Skin epidermis (tissue), 12 donors: ENCODE data around the gene TGM5.
"Not testable (repeated sequence)": the region's sequence is repeated elsewhere in the genome, so short reads cannot be mapped to it uniquely, and the experiment has no call there.

ENCODE experiments used
- H3K27ac ChIP-seq, 21 experiments: fragments of 200-600 bp; sonication (generic) in 11 of 21; one replicate each; pipeline ENCODE4 v1.5.0; 2020; ENCODE audit warnings: mild to moderate bottlenecking in 3 of 21, inconsistent platforms in 2 of 21, moderate library complexity in 2 of 21
- H3K4me3 ChIP-seq, 7 experiments: fragments of 200-600 bp; sonication (generic) in 2 of 7; one replicate each; pipeline ENCODE4 v1.5.0; 2020; ENCODE audit warnings: inconsistent platforms in 2 of 7, mild to moderate bottlenecking in 2 of 7, moderate library complexity in 1 of 7

Gene TGM5, protein sequence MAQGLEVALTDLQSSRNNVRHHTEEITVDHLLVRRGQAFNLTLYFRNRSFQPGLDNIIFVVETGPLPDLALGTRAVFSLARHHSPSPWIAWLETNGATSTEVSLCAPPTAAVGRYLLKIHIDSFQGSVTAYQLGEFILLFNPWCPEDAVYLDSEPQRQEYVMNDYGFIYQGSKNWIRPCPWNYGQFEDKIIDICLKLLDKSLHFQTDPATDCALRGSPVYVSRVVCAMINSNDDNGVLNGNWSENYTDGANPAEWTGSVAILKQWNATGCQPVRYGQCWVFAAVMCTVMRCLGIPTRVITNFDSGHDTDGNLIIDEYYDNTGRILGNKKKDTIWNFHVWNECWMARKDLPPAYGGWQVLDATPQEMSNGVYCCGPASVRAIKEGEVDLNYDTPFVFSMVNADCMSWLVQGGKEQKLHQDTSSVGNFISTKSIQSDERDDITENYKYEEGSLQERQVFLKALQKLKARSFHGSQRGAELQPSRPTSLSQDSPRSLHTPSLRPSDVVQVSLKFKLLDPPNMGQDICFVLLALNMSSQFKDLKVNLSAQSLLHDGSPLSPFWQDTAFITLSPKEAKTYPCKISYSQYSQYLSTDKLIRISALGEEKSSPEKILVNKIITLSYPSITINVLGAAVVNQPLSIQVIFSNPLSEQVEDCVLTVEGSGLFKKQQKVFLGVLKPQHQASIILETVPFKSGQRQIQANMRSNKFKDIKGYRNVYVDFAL

DNA sequence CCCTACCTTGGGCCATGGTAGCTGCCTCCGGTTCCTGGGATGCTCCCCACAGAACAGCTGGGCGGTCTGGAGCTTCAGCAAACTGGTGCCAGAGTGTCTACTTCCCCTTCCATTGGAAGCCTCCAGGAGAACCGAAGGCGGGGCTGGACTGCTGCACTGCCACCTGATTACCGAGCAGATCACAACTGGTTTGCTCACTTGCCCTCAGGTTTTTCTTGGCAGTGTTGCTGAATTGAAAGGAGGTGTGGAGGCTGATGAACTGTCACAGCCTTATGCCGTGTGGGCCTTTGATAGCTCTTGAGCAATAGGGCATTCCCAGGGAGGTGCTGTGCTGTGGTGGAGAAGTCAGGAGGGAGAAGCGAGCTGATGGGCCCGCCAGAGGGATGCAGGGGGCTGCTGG is at the start of gene TGM5:
TGM5 (minus strand) TSS at position 95 of the 400 bp plus-strand sequence; CDS start at position 16, 79 bp downstream.
- peak within 1 kb of the TSS in 14 of 21 experiments; percentile 17 to 76 (median 52) for H3K27ac ChIP-seq

GRCh38 chr15:43314171-43314570 is 47.4 kb upstream of the TGM5 start:
- H3K27ac ChIP-seq, result no peak overlapping the region
- H3K4me3 ChIP-seq, result no peak overlapping the region

More for the DNA sequence above, at the start of gene TGM5:
- peak within 1 kb of the TSS in 1 of 7 experiments; percentile 12 for H3K4me3 ChIP-seq

DNA sequence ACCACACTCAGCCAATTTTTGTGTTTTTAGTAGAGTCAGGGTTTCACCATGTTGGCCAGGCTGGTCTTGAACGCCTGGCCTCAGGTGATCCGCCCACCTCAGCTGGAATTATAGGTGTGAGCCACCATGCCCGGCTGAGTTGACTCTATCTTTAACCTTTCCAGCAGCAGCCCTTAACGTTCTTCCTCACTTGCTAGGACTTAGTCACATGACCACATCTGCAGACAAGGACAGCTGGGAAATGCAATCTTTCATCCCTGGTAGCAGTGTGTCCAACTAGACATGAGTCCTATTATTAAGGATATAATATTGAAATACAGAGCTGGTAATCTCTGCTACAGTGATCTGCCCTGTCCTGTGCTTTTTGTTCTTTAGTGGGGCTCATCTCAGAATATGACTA is 45.6 kb upstream of the TGM5 start:
- Histone ChIP-seq H3K27ac (no peak overlapping the region), H3K4me3 (no peak overlapping the region)

DNA sequence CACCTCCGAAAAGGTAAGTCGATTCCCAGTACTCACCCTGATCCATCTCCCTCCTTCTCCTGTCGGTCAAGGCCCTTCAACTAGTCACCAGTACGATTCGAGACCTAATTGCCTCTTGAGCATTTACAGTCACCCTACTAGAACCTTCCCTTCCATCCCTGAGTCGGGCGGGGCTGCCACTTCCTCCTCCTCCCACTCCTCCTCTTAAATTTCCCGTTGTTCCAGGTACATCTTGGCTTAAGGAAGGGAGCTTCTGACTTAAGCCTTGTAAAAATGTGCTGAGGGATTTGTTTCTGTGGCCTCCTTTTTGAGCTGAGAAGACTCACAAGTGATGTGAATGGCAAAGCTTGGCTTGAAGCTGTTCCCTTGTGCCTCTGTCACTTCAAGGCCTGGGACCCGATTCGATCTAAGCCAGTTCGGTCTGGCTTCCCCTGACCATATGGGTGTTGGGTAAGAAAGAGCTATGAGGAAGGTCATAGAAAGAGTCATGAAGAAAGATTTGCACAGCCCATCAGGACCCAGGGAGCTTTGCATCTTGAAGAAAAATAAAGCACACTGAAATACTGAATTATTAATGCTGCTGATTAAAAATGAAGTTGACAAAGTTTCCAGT is 35.6 kb upstream of the TGM5 start, which contains the start of gene TGM7:
TGM7 (minus strand) TSS at position 51 of the 613 bp plus-strand sequence.
- Histone ChIP-seq H3K4me3 (no peak within 1 kb of the TSS), H3K27ac (no peak within 1 kb of the TSS)

GRCh38 chr15:43299884-43300283 is 33.2 kb upstream of the TGM5 start:
- H3K27ac ChIP-seq, result no peak overlapping the region
- H3K4me3 ChIP-seq, result no peak overlapping the region

DNA sequence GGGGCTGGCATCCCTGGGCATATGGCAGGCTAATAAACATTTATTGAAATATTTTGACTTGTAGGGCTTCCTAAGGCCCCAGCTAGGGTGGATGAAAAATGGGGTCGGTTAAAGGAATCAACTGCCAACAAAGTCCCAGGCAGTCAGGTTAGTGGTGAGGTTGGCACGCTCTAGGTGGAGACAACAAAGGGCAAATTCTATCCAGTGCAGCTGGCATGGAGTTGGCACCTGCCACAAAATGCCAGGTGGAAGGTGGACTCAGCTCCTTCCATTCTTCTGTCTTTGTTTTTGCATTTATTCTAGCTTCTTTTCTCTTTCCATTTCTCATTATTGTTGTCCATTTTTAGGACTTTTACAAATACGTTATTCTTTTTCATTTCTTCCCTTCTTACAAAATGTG is 32.7 kb upstream of the TGM5 start:
- H3K27ac ChIP-seq, result no peak overlapping the region
- no peak overlapping the region for H3K4me3 ChIP-seq

- Histone ChIP-seq H3K27ac (no peak overlapping the region), H3K4me3 (no peak overlapping the region)
Measured at GRCh38 chr15:43294091-43294706, 27.5 kb upstream of the TGM5 start.

GRCh38 chr15:43293432-43293831 is 26.7 kb upstream of the TGM5 start:
- Histone ChIP-seq H3K4me3 (no peak overlapping the region), H3K27ac (no peak overlapping the region)

DNA sequence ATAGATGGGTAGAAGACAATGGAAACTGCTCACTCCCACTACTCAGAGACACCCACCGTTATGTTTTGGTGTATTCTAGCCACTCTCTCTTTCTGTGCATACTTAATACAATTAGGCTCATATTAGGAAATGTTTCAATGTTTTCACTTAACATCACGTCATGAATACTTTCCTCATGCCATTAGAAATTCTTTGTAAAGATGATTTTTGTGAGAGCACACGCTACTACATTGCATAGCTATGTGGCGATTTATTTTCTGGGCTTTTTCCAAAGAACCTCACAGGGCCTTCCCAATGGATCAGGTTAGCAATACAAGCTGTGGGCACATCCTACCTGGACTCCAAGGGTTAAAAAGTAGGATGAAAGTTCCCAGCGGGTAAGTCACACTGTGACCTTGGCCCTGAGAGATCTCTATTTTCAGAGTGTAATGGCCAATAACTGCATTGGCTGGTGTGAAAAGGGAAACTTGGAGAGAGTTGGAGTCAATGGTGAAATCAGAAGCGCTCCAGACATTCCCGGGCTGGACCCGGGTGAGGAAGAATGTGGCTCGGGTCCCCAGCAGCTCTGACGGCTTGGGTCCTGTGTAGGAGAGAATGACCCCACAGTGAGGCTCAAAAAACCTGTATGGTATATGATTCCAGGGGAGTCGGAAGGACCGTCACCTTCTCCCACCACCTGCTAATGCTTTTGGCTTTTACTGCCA is 25.8 kb upstream of the TGM5 start:
- H3K27ac ChIP-seq, result no peak overlapping the region
- no peak overlapping the region for H3K4me3 ChIP-seq

DNA sequence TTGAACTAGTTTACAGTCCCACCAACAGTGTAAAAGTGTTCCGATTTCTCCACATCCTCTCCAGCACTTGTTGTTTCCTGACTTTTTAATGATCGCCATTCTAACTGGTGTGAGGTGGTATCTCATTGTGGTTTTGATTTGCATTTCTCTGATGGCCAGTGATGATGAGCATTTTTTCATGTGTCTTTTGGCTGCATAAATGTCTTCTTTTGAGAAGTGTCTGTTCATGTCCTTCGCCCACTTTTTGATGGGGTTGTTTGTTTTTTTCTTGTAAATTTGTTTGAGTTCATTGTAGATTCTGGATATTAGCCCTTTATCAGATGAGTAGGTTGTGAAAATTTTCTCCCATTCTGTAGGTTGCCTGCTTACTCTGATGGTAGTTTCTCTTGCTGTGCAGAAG is 22.9 kb upstream of the TGM5 start:
- not testable (repeated sequence) for H3K27ac ChIP-seq, H3K4me3 ChIP-seq

DNA sequence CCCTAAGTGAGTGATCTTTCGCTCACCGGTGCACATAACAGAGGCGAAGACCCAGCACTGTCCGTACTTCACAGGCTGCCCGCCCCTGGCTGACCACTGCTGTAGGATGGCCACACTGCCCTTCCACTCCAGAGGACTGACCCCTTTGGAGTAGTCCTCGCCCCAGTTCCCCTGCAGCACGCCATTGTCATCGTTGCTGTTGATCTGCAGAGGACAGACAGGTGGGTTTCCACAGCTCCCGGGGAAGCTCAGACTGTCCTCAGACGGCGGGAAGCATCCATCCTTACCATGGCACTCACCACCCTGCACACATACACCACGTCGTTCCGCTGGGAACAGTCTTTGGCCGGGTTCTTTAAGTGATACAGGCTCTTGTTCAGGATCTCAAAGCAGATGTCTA is 20.5 kb upstream of the TGM5 start:
- Histone ChIP-seq H3K27ac (no peak overlapping the region), H3K4me3 (no peak overlapping the region)

DNA sequence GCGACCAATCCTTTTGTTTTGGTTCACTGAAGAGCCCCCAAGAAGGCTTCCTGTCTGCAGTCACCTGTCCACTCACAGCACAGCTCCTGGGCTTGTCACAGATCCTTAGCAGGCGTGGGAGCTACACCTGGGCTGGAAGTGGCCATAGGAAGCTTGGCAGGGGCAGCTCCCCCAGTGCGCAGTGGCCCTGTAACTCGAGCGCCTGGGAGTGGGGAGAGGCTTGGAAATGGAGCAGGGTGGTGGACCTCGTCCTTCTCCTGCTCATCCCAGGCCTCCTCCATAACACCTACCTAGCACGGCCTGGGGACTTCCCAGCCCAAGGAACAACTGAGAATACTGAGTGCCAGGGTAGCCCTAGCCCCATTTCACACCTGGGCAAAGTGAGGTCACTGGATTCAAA is 19.3 kb upstream of the TGM5 start:
- Histone ChIP-seq H3K27ac (no peak overlapping the region), H3K4me3 (no peak overlapping the region)

DNA sequence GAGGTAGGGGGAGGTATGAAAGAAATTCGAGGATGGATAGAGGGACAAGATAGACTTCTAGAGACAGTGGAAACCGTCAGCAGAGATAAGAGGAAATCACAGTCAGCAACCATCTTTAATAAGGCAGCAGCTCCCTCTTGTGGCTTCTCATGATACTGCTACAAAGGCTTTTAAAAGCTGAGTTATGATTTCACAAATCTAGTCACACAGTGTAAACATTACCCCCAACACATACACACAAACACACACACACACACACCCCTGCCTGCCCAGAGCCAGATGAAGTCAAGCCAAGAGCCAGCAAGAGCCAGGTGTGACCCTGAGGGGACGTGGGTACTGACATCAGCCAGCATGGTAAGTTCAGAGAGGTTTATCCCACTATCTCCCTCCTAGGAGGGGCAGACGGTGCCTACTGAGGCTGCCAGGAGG is 18.9 kb upstream of the TGM5 start:
- no peak overlapping the region for H3K27ac ChIP-seq
- H3K4me3 ChIP-seq, result no peak overlapping the region

DNA sequence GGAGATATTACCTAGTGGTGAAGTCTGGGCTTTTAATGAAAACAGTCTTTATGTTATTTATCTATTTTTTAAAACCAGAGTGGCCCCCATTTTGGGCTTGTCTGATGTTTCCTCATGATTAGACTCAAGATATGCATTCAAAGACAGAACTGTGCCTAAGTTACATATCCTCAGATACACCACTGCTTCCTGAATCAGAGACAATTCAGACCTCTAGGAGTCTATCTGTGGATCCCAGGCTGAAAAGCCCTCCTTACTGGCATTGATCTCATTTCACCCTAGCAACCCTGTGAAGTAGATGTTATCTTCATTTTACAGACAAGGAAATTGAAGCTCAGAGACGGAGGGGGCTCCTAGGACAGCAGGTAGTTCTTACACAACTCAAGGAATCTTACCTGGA is 16.8 kb upstream of the TGM5 start:
- H3K27ac ChIP-seq, result no peak overlapping the region
- no peak overlapping the region for H3K4me3 ChIP-seq

- no peak overlapping the region for H3K27ac ChIP-seq
- no peak overlapping the region for H3K4me3 ChIP-seq
Measured at GRCh38 chr15:43281926-43282602, 15.3 kb upstream of the TGM5 start.

DNA sequence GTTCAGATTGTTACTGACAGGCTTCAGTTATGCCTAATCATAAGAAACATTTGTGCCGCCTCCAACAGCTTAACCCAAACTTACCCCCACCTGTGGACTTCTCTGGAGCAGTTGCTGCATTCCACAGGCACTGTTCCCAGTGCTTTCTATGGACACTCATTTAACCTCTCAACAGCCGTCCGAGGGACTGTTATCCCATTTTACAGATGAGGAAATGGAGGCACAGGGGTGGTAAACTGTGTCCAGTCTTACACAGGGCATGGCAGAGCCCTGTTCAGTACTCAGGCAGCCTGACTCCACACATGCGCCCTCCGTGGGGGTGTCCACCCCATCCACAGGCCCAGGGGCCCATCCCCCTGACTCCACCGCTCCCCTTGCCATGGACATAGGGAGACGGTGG is 14.3 kb upstream of the TGM5 start:
- Histone ChIP-seq H3K27ac (no peak overlapping the region), H3K4me3 (no peak overlapping the region)

- Histone ChIP-seq H3K4me3 (no peak overlapping the region), H3K27ac (no peak overlapping the region)
Measured at GRCh38 chr15:43279496-43279895, 12.8 kb upstream of the TGM5 start.

- Histone ChIP-seq H3K27ac (no peak overlapping the region), H3K4me3 (no peak overlapping the region)
Measured at GRCh38 chr15:43278869-43279268, 12.1 kb upstream of the TGM5 start.

DNA sequence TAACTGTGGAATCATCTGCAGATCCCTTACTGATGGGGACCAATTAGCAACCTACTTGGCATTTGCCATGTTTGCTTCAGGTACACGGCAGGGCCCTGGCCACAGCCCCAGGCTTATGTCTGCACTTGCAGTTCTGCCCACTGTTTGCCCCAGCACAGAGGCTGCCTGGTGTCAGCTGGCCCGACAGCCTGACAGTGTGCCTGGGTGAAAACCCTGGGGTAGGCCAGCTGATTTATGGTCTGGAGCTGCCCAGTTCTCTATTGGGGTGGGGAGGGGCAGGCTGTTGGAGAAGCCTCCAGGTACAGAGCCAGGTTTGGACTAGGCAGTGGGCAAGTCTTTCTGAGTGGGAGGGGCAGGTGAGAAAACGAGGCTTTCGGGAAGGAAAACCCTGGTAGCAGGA is 11.2 kb upstream of the TGM5 start:
- H3K27ac ChIP-seq, result no peak overlapping the region
- no peak overlapping the region for H3K4me3 ChIP-seq
